BLaER1 (cell line): ENCODE measurements around the gene DBF4B.
A peak's percentile ranks its signal among the peaks of the same experiment; 100 is the strongest.
"Not testable (repeated sequence)": the region's sequence is repeated elsewhere in the genome, so short reads cannot be mapped to it uniquely, and the experiment has no call there.

Source experiments
- H3K27ac ChIP-seq: shearing (Covaris generic); formaldehyde crosslinking; 2 replicates; pipeline ENCODE4 v1.8.1; 2022
- H3K27me3 ChIP-seq: shearing (Covaris generic); formaldehyde crosslinking; 2 replicates; pipeline ENCODE4 v1.8.1; 2022
- H3K36me3 ChIP-seq: shearing (Covaris generic); formaldehyde crosslinking; 2 replicates; pipeline ENCODE4 v1.8.1; 2022
- H3K4me1 ChIP-seq: shearing (Covaris generic); formaldehyde crosslinking; 2 replicates; pipeline ENCODE4 v1.8.1; 2022
- H3K4me2 ChIP-seq: shearing (Covaris generic); formaldehyde crosslinking; 2 replicates; pipeline ENCODE4 v1.8.1; 2022
- H3K4me3 ChIP-seq: shearing (Covaris generic); formaldehyde crosslinking; 2 replicates; pipeline ENCODE4 v1.8.1; 2022
- H3K9ac ChIP-seq: shearing (Covaris generic); formaldehyde crosslinking; 2 replicates; pipeline ENCODE4 v1.8.1; 2022
- H3K9me3 ChIP-seq: shearing (Covaris generic); formaldehyde crosslinking; 2 replicates; pipeline ENCODE4 v1.8.1; 2022
- H4K20me1 ChIP-seq: shearing (Covaris generic); formaldehyde crosslinking; 2 replicates; pipeline ENCODE4 v1.8.1; 2022
- Cebpa-rat ChIP-seq: shearing (Covaris generic); IDR thresholded peaks from 2 replicates; pipeline ENCODE4 v1.8.1; 2022

Gene DBF4B

GRCh38 chr17:44751331-44751730, 42.9 kb downstream of the DBF4B start:
- TF ChIP-seq Cebpa-rat: no peak
- peaks cover 13% of the 10 kb centered on the region for H3K4me1 ChIP-seq

GRCh38 chr17:44751806-44752205, 43.3 kb downstream of the DBF4B start:
- Histone ChIP-seq H4K20me1 (no peaks in the 10 kb centered on the region), H3K9ac (no peak overlapping the region), H3K9me3 (no peaks in the 10 kb centered on the region), H3K36me3 (peaks cover 60% of the 10 kb centered on the region), H3K4me3 (no peak overlapping the region), H3K4me2 (no peak overlapping the region), H3K4me1 (peaks cover 10% of the 10 kb centered on the region), H3K27me3 (peaks cover under 1% of the 10 kb centered on the region; the same call in 1 of the 2 replicates), H3K27ac (no peak overlapping the region)
- TF ChIP-seq Cebpa-rat: no peak

More at GRCh38 chr17:44751331-44751730, 42.9 kb downstream of the DBF4B start:
- Histone ChIP-seq H3K27ac (no peak overlapping the region), H3K4me3 (no peak overlapping the region), H3K4me2 (no peak overlapping the region), H3K9ac (no peak overlapping the region), H3K27me3 (no peaks in the 10 kb centered on the region), H4K20me1 (no peaks in the 10 kb centered on the region), H3K36me3 (peaks cover 64% of the 10 kb centered on the region), H3K9me3 (no peaks in the 10 kb centered on the region)

DNA sequence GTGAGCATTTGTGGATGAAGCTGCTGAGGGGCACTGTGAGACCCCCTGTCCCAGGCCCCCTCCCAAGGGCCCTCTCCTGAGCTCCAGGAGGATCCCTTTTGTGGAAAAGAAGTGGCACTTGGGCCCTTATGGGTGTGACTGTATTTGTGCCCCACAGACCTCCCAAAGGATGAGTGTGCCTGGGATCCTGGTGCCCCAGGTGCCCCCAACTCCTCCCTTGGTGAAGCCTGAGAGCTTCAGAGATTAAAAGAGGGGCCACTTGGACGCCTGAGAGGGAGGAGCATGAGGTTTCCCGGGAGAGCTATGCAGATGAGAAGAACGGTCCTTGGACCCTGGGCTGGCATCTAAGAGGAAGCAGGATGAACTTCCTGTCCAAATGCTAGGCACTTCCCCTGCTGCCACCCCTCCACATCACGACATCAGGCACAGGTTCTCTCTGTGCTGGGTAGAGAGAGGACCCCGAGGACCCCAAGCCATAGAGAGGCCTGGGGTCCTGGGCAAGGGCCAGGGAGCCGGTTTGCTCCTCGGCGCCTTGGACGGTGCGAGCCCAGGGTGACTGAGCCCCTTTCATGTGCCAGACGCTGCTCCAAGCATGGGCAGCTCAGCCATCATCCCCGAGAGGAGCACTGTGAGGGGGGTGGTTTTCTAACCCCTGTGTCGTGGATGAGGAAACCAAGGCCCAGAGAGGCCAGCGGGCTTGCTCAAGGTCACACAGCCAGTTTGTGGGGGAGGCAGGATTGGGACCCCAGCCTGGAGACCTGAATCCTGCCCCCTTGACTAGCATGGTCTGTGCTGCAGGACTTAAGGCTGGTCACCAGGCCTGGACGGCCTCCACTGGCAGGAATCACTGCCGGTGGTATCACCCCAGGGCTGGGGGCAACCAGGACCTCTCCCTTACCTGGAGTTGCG, 44.7 kb downstream of the DBF4B start:
- peaks cover 46% of the 10 kb centered on the region for H3K36me3 ChIP-seq
- H3K27ac ChIP-seq: no peak overlapping the region
- TF ChIP-seq Cebpa-rat: no peak
- H3K4me1 ChIP-seq: peaks cover 9% of the 10 kb centered on the region; the same call in 1 of the 2 replicates
- peaks cover 14% of the 10 kb centered on the region for H3K27me3 ChIP-seq
- H3K4me2 ChIP-seq: no peak overlapping the region
- H4K20me1 ChIP-seq: 0 out of 2 replicates have a peak, but pooled peaks cover 2% of the 10 kb centered on the region
- H3K9ac ChIP-seq: no peak overlapping the region
- H3K9me3 ChIP-seq: no peaks in the 10 kb centered on the region
- no peak overlapping the region for H3K4me3 ChIP-seq

GRCh38 chr17:44754276-44754675, 45.8 kb downstream of the DBF4B start:
- Histone ChIP-seq H3K4me3 (no peak overlapping the region), H3K27ac (no peak overlapping the region), H3K36me3 (peaks cover 35% of the 10 kb centered on the region)

DNA sequence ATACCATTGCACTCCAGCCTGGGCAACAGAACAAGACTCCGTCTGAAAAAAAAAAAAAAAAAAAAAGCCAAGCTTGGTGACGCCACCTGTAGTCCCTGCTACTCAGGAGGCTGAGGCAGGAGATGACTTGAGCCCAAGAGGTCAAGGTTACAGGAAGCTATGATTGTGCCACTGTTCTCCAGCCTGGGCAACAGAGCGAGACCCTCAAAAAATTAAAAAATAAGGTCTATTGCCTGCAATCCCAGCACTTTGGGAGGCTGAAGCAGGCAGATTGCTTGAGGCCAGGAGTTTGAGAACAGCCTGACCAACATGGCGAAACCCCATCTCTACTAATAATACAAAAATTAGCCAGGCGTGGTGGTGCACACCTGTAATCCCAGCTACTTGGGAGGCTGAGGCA, 46.7 kb downstream of the DBF4B start:
- Histone ChIP-seq H3K27me3 (peaks cover 31% of the 10 kb centered on the region), H4K20me1 (0 out of 2 replicates have a peak, but pooled peaks cover 14% of the 10 kb centered on the region), H3K4me1 (peaks cover 20% of the 10 kb centered on the region), H3K36me3 (peaks cover 26% of the 10 kb centered on the region)
- not testable (repeated sequence) for H3K4me3 ChIP-seq, H3K27ac ChIP-seq, H3K9me3 ChIP-seq, H3K9ac ChIP-seq, H3K4me2 ChIP-seq

More at GRCh38 chr17:44754276-44754675, 45.8 kb downstream of the DBF4B start:
- H3K4me1 ChIP-seq: peaks cover 14% of the 10 kb centered on the region
- no peak overlapping the region for H3K4me2 ChIP-seq
- no peak overlapping the region for H3K9ac ChIP-seq
- 0 out of 2 replicates have a peak, but pooled peaks cover 5% of the 10 kb centered on the region for H4K20me1 ChIP-seq
- TF ChIP-seq Cebpa-rat: no peak
- no peaks in the 10 kb centered on the region for H3K9me3 ChIP-seq
- peaks cover 22% of the 10 kb centered on the region for H3K27me3 ChIP-seq

DNA sequence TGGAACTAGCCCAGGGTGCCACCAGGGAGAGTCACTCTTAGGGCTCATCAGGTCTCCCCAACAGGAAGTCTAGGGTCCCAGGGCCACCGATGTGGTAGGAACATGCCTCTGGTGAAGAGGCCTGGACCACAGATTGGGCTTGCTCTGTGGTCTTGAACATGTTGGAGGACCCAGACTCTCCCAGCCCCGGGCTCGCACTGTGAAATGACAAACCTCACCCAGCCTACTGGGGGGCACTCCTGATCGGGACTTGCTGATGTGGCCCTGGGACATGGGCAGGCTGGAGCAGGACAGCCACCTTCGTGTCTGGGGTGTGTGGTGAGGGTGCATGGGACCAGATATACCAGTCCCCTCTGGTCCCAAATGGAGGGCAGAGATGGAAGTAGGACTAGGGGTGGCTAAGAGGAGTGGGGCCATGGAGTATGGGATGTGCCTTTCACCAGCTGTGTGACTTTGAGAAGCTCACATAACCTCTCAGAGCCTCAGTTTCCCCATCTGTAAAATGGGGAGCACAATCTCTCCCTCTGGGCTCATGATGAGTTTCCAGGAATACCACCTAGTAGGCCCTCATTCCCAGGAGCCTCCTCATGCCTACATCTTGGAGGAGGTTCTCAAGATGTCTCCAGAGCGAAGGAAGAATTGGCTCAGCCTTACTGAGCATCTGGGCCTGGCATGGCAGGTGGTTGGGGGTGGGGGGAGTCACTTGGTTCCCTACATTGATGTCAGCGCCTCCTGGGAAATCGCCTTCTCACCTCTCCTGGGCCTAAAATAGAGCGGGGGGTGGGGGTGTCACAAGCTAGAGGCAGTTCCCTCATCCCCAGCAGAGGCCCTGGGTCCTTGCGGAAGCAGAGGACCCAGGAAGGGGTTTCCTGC, 48.8 kb downstream of the DBF4B start:
- H3K27me3 ChIP-seq: peaks cover 41% of the 10 kb centered on the region
- 0 out of 2 replicates have a peak, but pooled peaks cover 14% of the 10 kb centered on the region for H4K20me1 ChIP-seq
- H3K4me1 ChIP-seq: peaks cover 20% of the 10 kb centered on the region
- H3K27ac ChIP-seq: no peak overlapping the region
- H3K4me2 ChIP-seq: no peak overlapping the region; the same call in 1 of the 2 replicates
- H3K9ac ChIP-seq: no peak overlapping the region
- H3K9me3 ChIP-seq: no peaks in the 10 kb centered on the region
- 0 out of 2 replicates have a peak, but pooled peaks cover 5% of the 10 kb centered on the region for H3K36me3 ChIP-seq
- H3K4me3 ChIP-seq: no peak overlapping the region
- TF ChIP-seq Cebpa-rat: no peak

GRCh38 chr17:44757918-44758413, 49.5 kb downstream of the DBF4B start:
- no peak overlapping the region for H3K9ac ChIP-seq
- no peak for TF ChIP-seq Cebpa-rat
- H4K20me1 ChIP-seq: 0 out of 2 replicates have a peak, but pooled peaks cover 14% of the 10 kb centered on the region
- no peaks in the 10 kb centered on the region for H3K9me3 ChIP-seq
- H3K36me3 ChIP-seq: 0 out of 2 replicates have a peak, but pooled peaks cover under 1% of the 10 kb centered on the region
- peak overlapping the region; percentile 54; the same call in 1 of the 2 replicates for H3K4me3 ChIP-seq
- peaks cover 20% of the 10 kb centered on the region for H3K4me1 ChIP-seq
- no peak overlapping the region for H3K27ac ChIP-seq
- peaks cover 41% of the 10 kb centered on the region for H3K27me3 ChIP-seq
- H3K4me2 ChIP-seq: peak overlapping the region; percentile 73

DNA sequence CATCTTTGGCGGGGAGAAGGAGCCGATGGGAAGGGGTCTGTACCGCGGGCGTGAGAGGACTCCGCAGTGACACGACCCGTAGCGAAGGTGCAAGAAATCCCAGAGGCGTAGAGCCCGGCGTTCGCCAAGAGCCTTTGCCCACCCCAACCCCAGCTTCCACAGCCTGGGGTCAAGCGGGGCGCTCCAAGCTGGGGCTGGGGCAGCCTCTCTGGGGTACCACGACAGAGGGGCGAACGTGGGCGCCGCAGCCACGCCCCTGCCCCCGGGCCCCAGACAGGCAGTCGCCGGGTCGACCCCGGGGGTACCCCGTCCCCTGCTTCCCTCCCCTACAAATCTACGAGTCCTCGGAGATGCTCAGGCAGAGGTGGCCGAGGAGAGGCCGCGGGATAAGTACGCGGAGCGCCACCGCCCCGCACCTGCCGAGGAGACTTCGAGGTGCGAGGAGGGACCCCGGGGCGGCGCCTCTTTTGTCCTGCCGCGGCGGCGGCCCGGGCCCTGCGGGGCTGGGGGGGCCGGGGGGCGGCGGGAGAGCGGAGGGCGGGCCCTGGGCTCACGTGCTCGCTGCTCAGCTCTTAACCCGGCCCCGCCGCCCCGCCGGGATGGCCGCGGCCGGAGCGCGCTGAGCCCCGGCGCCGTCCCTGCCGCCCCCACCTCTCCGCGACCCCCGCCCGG, 50.1 kb downstream of the DBF4B start, which contains the start of gene ADAM11:
Gene ADAM11 (plus strand): TSS at position 575 of the 672 bp plus-strand sequence. CDS start 212 bp downstream, outside the sequence.
- peak within 1 kb of the TSS; percentile 66; the same call in 1 of the 2 replicates for H3K9ac ChIP-seq

More for the DNA sequence above, 50.1 kb downstream of the DBF4B start, which contains the start of gene ADAM11:
- Histone ChIP-seq H3K27ac (no peak within 1 kb of the TSS), H3K27me3 (peaks cover 41% of the 10 kb centered on the region), H3K4me2 (peak within 1 kb of the TSS; percentile 97), H3K4me3 (peak within 1 kb of the TSS; percentile 66), H3K4me1 (peaks cover 20% of the 10 kb centered on the region), H3K36me3 (no peaks in the 10 kb centered on the region), H3K9me3 (no peaks in the 10 kb centered on the region), H4K20me1 (0 out of 2 replicates have a peak, but pooled peaks cover 14% of the 10 kb centered on the region)
- TF ChIP-seq Cebpa-rat: no peak
